ENCODE results near the gene MTOR. TPM values are rescaled to one million over a fixed set of nuclear protein-coding genes. Genes with fewer than 3 reads are reported as not detected.

Gene MTOR
- total and polyA plus RNA-seq, 2 of the 8 experiments (the other 6 are each of a cell fraction or from before 2014, with no cell fraction given): 44.2 to 76.8 TPM

DNA sequence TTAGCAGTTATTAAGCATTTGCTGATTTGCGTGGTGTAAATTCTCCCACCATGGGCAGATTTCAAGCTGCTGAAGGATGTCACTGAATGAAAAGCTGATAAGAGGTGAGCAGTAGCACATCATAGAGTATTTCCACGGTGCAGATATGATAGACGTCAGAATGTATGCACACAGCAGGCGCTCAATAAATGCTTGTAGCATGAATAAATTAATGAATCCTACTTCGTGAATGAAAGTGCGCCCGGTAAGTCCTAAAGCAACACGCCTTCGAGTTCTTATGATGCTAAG is 10.1 kb upstream of the MTOR start:
- Histone ChIP-seq H4K5ac (ENCODE audit: insufficient read length, low read depth, low read length) (no peak overlapping the region), H3K27ac (ENCODE audit: low read depth, low read length) (no peak overlapping the region), H3K9me3 (ENCODE audit: insufficient read depth in 2 of 2, low read depth in 1 of 2, low read length in 1 of 2) (no peaks in the 10 kb centered on the region), H3K23me2 (ENCODE audit: low read depth, low read length) (peaks cover 7% of the 10 kb centered on the region), H3K9ac (replicated peaks in 1 of 4; ENCODE audit: extremely low read depth in 1 of 4, low read depth in 3 of 4, low read length in 3 of 4) (peak overlapping the region in 1 of 4 experiments; percentile 7; a peak in 2 of 7 replicates), H3K4ac (replicated peaks; ENCODE audit: insufficient read length, low read depth, low read length) (no peak overlapping the region), H3K4me3 (ENCODE audit: extremely low read depth in 1 of 4, insufficient read depth in 2 of 4, low read depth in 3 of 4, low read length in 4 of 4) (peak overlapping the region in 3 of 4 experiments; percentile 19 to 42 (median 32); a peak in 5 of 8 replicates), H3K56ac (replicated peaks; ENCODE audit: insufficient read length, low read depth, low read length) (no peak overlapping the region), H3K79me1 (ENCODE audit: low read depth, low read length) (peaks cover 3% of the 10 kb centered on the region; the same call in 1 of the 2 replicates), H4K8ac (ENCODE audit: extremely low read depth, insufficient read depth, low read length) (no peak overlapping the region), H4K20me1 (replicated peaks in 1 of 2; ENCODE audit: control insufficient read depth in 1 of 2, insufficient read depth in 2 of 2, low read length in 2 of 2) (peaks cover 0 to 2% of the 10 kb centered on the region in 2 experiments), H3K79me2 (ENCODE audit: control insufficient read depth in 1 of 2, insufficient read depth in 2 of 2, low read length in 2 of 2) (peaks cover 0 to 32% of the 10 kb centered on the region in 2 experiments; a peak in 2 of 4 replicates), H2BK15ac (ENCODE audit: low read length) (no peak overlapping the region), H2BK12ac (ENCODE audit: low read depth, low read length) (no peak overlapping the region; the same call in 1 of the 2 replicates), H3K27me3 (replicated peaks in 1 of 4; ENCODE audit: control insufficient read depth in 3 of 4, extremely low read depth in 1 of 4, insufficient read depth in 3 of 4, low read length in 3 of 4) (no peaks in the 10 kb centered on the region), H2BK20ac (ENCODE audit: low read length) (no peak overlapping the region), H2BK120ac (replicated peaks; ENCODE audit: low read depth, low read length) (no peak overlapping the region), H3K23ac (ENCODE audit: insufficient read length) (no peak overlapping the region), H3K18ac (ENCODE audit: extremely low read depth, low read length) (no peak overlapping the region), H2BK5ac (ENCODE audit: low read depth, low read length) (peak overlapping the region; percentile 66; the same call in 1 of the 2 replicates), H3K36me3 (ENCODE audit: control insufficient read depth in 2 of 4, insufficient read depth in 4 of 4, low read length in 3 of 4) (no peaks in the 10 kb centered on the region), H2AK5ac (ENCODE audit: low read depth, low read length) (no peak overlapping the region), H3K14ac (ENCODE audit: insufficient read length) (no peak overlapping the region), H3K4me1 (replicated peaks in 1 of 4; ENCODE audit: control insufficient read depth in 3 of 4, insufficient read depth in 4 of 4, low read length in 3 of 4) (peaks cover 0 to 3% (median 1%) of the 10 kb centered on the region in 4 experiments; a peak in 3 of 7 replicates), H4K91ac (replicated peaks; ENCODE audit: insufficient read length, low read length) (no peak overlapping the region), H2AFZ (ENCODE audit: low read length) (peak overlapping the region; percentile 73; the same call in 1 of the 2 replicates), H3K4me2 (ENCODE audit: insufficient read depth in 1 of 2, low read depth in 2 of 2, low read length in 2 of 2) (peak overlapping the region; percentile 54 to 83)
- no peak for FAIRE-seq
- WGBS, 2 experiments (ENCODE audit: extremely low coverage in 1 of 2, insufficient coverage in 1 of 2, insufficient read length in 1 of 2, insufficient replicate concordance in 2 of 2, low coverage in 1 of 2, low lambda C conversion rate in 2 of 2, missing lambda C conversion rate in 1 of 2): 13% methylated on average over 9 of the region's 9 CpGs; no CpG with 5 or more reads in 1 of the 2 experiments
- ChIA-PET POLR2A (ENCODE audit: partially characterized antibody) (interaction anchor here (0.6 to 2.1 kb wide), 5 partner anchors 10 to 206 kb away, joined by 3 to 17 read pairs (median 4); partner anchors contain the start of genes DISP3 and MTOR), CTCF (ENCODE audit: partially characterized antibody) (interaction anchor here (0.7 to 3.1 kb wide), 4 partner anchors 11 to 81 kb away, joined by 3 to 19 read pairs (median 4); partner anchors contain the start of gene MTOR)
- no peak for DNase-seq (ENCODE audit: low read depth in 1 of 2, low spot score in 2 of 2)
- TF ChIP-seq SIX5 (IDR thresholded peaks at IDR 0.05; ENCODE audit: low read depth, low read length): no peak
- 0 out of 2 replicates have a peak, but pooled peaks have one; percentile 17 for TF ChIP-seq SP1 (IDR thresholded peaks at IDR 0.05; ENCODE audit: low read depth, low read length)

All from H1 (cell line).